ENCODE measurements around the gene IL3RA.

DNA sequence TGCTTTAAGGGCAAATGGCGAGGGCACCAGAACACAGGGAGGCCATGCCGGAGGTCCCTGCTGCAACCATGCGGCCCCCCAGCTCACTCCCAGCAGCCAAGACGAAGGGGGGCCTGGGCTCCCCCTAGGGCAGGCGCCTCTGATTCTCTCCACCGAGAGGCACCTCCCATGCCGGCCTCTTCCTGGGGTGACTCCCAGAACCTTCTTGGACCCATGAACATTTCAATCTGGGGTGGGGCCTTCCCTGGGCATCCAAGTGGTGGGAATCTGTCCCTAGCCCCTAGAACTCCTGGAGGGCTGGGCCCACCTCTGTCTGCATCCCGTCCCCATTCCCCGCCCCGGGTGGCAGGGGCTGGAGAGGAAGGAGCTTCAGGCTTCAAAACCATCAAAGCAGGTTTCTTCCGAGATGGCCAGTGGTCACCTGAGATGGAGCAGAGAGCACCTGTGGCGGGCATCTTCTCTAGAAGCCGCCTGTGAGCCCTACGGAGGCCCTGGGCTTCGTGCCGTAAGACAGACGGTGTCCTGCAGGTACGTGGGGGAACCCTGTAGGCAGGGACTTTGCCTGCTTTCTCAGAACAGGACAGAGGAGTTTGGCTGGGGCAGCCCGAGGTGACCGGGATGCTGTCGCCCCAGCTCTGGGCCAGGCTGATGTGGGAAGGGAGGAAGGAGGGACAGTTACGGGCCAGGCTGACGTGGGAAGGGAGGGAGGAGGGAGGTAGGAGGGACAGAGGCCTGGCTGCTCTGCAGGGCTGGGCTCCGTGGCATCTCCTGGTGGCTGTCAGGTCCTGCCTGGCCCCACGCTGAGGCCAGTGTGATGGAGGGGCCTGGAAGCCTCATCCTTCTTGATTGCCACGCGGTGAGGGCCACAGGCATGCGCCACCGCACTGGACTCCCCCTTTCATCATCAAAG, 62.1 kb downstream of the IL3RA start:
- TF ChIP-seq, protein P1, sequence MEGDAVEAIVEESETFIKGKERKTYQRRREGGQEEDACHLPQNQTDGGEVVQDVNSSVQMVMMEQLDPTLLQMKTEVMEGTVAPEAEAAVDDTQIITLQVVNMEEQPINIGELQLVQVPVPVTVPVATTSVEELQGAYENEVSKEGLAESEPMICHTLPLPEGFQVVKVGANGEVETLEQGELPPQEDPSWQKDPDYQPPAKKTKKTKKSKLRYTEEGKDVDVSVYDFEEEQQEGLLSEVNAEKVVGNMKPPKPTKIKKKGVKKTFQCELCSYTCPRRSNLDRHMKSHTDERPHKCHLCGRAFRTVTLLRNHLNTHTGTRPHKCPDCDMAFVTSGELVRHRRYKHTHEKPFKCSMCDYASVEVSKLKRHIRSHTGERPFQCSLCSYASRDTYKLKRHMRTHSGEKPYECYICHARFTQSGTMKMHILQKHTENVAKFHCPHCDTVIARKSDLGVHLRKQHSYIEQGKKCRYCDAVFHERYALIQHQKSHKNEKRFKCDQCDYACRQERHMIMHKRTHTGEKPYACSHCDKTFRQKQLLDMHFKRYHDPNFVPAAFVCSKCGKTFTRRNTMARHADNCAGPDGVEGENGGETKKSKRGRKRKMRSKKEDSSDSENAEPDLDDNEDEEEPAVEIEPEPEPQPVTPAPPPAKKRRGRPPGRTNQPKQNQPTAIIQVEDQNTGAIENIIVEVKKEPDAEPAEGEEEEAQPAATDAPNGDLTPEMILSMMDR (IDR thresholded peaks at IDR 0.05), result no peak
- TF ChIP-seq TAF1 (IDR thresholded peaks at IDR 0.05; ENCODE audit: borderline replicate concordance, low read depth, low read length), result no peak
- TF ChIP-seq EP300 (IDR thresholded peaks at IDR 0.05; ENCODE audit: borderline replicate concordance in 1 of 2, low read depth in 1 of 2, low read length in 1 of 2), result no peak
- TF ChIP-seq, protein P2, sequence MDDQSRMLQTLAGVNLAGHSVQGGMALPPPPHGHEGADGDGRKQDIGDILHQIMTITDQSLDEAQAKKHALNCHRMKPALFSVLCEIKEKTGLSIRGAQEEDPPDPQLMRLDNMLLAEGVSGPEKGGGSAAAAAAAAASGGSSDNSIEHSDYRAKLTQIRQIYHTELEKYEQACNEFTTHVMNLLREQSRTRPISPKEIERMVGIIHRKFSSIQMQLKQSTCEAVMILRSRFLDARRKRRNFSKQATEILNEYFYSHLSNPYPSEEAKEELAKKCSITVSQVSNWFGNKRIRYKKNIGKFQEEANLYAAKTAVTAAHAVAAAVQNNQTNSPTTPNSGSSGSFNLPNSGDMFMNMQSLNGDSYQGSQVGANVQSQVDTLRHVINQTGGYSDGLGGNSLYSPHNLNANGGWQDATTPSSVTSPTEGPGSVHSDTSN (IDR thresholded peaks at IDR 0.05), result no peak

All from SK-N-SH (cell line).